Measurements from ENCODE around the gene PSMC3IP. TPM values are rescaled to one million over a fixed set of nuclear protein-coding genes. Genes with fewer than 3 reads are reported as not detected.
"Not testable (repeated sequence)": the region's sequence is repeated elsewhere in the genome, so short reads cannot be mapped to it uniquely, and the experiment has no call there.

The PSMC3IP gene
- total RNA-seq, 4 donors from 2014 or later: 4.0 to 6.8 (median 4.8) TPM

- H3K27me3 ChIP-seq: no peaks in the 10 kb centered on the region
- 0% methylated on average over 1 to 3 of the region's 4 CpGs for WGBS, 2 donors (ENCODE audit: low coverage in 1 of 2)
- peak overlapping the region; percentile 56 to 85 for H3K4me3 ChIP-seq
- H3K9me3 ChIP-seq: no peaks in the 10 kb centered on the region
- no peak for TF ChIP-seq POLR2AphosphoS5 (IDR thresholded peaks at IDR 0.05)
- TF ChIP-seq POLR2A (IDR thresholded peaks at IDR 0.05): no peak
- TF ChIP-seq EP300 (IDR thresholded peaks at IDR 0.05): no peak
- TF ChIP-seq, protein P1, sequence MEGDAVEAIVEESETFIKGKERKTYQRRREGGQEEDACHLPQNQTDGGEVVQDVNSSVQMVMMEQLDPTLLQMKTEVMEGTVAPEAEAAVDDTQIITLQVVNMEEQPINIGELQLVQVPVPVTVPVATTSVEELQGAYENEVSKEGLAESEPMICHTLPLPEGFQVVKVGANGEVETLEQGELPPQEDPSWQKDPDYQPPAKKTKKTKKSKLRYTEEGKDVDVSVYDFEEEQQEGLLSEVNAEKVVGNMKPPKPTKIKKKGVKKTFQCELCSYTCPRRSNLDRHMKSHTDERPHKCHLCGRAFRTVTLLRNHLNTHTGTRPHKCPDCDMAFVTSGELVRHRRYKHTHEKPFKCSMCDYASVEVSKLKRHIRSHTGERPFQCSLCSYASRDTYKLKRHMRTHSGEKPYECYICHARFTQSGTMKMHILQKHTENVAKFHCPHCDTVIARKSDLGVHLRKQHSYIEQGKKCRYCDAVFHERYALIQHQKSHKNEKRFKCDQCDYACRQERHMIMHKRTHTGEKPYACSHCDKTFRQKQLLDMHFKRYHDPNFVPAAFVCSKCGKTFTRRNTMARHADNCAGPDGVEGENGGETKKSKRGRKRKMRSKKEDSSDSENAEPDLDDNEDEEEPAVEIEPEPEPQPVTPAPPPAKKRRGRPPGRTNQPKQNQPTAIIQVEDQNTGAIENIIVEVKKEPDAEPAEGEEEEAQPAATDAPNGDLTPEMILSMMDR (IDR thresholded peaks at IDR 0.05): no peak
- no peak for ATAC-seq
- H3K4me1 ChIP-seq: peaks cover 0 to 41% (median 12%) of the 10 kb centered on the region in 3 donors
- peak overlapping the region; percentile 64 to 92 (median 89) for H3K27ac ChIP-seq
- H3K36me3 ChIP-seq: peaks cover 0 to 12% of the 10 kb centered on the region in 2 donors
These were observed 22.4 kb downstream of the PSMC3IP start for GRCh38 chr17:42555122-42555622.

GRCh38 chr17:42554250-42555121 is 23.0 kb downstream of the PSMC3IP start:
- H3K4me1 ChIP-seq: peaks cover 0 to 39% (median 12%) of the 10 kb centered on the region in 3 donors
- ATAC-seq: peak; percentile 96
- H3K4me3 ChIP-seq: peak overlapping the region; percentile 56 to 85
- peak; percentile 91 for TF ChIP-seq POLR2AphosphoS5 (IDR thresholded peaks at IDR 0.05)
- TF ChIP-seq EP300 (IDR thresholded peaks at IDR 0.05): no peak
- TF ChIP-seq POLR2A (IDR thresholded peaks at IDR 0.05): peak; percentile 84 to 85
- TF ChIP-seq, protein P1 (IDR thresholded peaks at IDR 0.05): peak in 3 of 4 experiments; percentile 12 to 24 (median 19)
- peaks cover 0 to 12% of the 10 kb centered on the region in 2 donors for H3K36me3 ChIP-seq
- peak overlapping the region; percentile 64 to 92 (median 89) for H3K27ac ChIP-seq
- no peaks in the 10 kb centered on the region for H3K27me3 ChIP-seq
- WGBS, 2 donors (ENCODE audit: low coverage in 1 of 2): 0% methylated on average over 1 of the region's 82 CpGs; no CpG with 5 or more reads in 1 of the 2 donors
- H3K9me3 ChIP-seq: no peaks in the 10 kb centered on the region

- no peak for ATAC-seq
- Histone ChIP-seq H3K27ac (peak overlapping the region; percentile 64 to 92 (median 89)), H3K4me1 (peaks cover 0 to 40% (median 12%) of the 10 kb centered on the region in 3 donors), H3K27me3 (no peaks in the 10 kb centered on the region), H3K9me3 (no peaks in the 10 kb centered on the region), H3K36me3 (peaks cover 0 to 12% of the 10 kb centered on the region in 2 donors), H3K4me3 (peak overlapping the region; percentile 56 to 85)
- TF ChIP-seq EP300 (IDR thresholded peaks at IDR 0.05) (no peak), POLR2AphosphoS5 (IDR thresholded peaks at IDR 0.05) (no peak), POLR2A (IDR thresholded peaks at IDR 0.05) (no peak)
- TF ChIP-seq, protein P1 (IDR thresholded peaks at IDR 0.05): no peak
- 9 to 80% methylated on average over 2 to 6 of the region's 16 CpGs for WGBS, 2 donors (ENCODE audit: low coverage in 1 of 2)
These were observed 23.7 kb downstream of the PSMC3IP start for GRCh38 chr17:42553866-42554249.

DNA sequence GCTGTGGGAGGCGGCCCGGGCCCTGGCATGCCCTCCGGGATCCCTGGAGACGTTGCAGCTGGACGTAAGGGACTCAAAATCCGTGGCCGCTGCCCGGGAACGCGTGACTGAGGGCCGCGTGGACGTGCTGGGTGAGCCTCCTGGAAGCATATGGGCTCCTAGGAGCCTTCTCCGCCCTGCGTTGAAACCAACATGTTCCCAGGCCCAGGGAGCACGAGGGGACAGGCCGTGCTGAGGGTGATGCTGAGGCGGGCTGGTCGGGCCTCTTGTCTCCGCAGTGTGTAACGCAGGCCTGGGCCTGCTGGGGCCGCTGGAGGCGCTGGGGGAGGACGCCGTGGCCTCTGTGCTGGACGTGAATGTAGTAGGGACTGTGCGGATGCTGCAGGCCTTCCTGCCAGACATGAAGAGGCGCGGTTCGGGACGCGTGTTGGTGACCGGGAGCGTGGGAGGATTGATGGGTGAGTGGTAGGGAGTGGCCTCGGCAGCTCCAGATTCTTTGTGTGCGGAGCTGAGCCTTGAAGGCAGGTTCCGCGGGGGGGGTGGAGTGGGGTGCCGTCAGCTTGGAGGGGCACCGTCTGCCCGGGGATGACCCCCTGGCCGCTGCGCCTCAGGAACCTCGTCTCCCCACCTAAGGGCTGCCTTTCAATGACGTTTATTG is 24.2 kb downstream of the PSMC3IP start:
- peak overlapping the region in 3 of 4 donors; percentile 88 to 92 (median 90) for H3K27ac ChIP-seq
- WGBS, 2 donors (ENCODE audit: low coverage in 1 of 2): 50 to 78% methylated on average over 2 to 15 of the region's 45 CpGs
- no peaks in the 10 kb centered on the region for H3K9me3 ChIP-seq
- peaks cover 0 to 46% (median 17%) of the 10 kb centered on the region in 3 donors for H3K4me1 ChIP-seq
- ATAC-seq: no peak
- H3K4me3 ChIP-seq: peak overlapping the region in 1 of 2 donors; percentile 85
- H3K27me3 ChIP-seq: no peaks in the 10 kb centered on the region
- TF ChIP-seq, protein P1 (IDR thresholded peaks at IDR 0.05): no peak
- no peak for TF ChIP-seq POLR2AphosphoS5 (IDR thresholded peaks at IDR 0.05)
- no peak for TF ChIP-seq EP300 (IDR thresholded peaks at IDR 0.05)
- H3K36me3 ChIP-seq: peaks cover 0 to 12% of the 10 kb centered on the region in 2 donors

GRCh38 chr17:42552736-42553135 is 24.8 kb downstream of the PSMC3IP start, which contains the start of gene HSD17B1:
HSD17B1 (plus strand) TSS chr17:42552923; CDS start chr17:42552934, 11 bp downstream.
- WGBS, 2 donors (ENCODE audit: low coverage in 1 of 2): no CpG with 5 or more reads among the region's 15 CpGs

More at GRCh38 chr17:42552736-42553135, 24.8 kb downstream of the PSMC3IP start, which contains the start of gene HSD17B1:
- peak within 1 kb of the TSS in 3 of 4 donors; percentile 88 to 92 (median 90) for H3K27ac ChIP-seq
- H3K9me3 ChIP-seq, H3K27me3 ChIP-seq, ATAC-seq: not testable (repeated sequence)
- peak within 1 kb of the TSS in 1 of 2 donors; percentile 85 for H3K4me3 ChIP-seq
- H3K4me1 ChIP-seq: peaks cover 0 to 51% (median 21%) of the 10 kb centered on the region in 3 donors
- peaks cover 0 to 17% of the 10 kb centered on the region in 2 donors for H3K36me3 ChIP-seq

Data from gastroesophageal sphincter (tissue), 4 donors.